Mesenteric fat pad (tissue), 1 donor: ENCODE results near the gene DCDC2. TPM values are rescaled to one million over a fixed set of nuclear protein-coding genes. Genes with fewer than 3 reads are reported as not detected.
"Not testable (repeated sequence)": the region's sequence is repeated elsewhere in the genome, so short reads cannot be mapped to it uniquely, and the experiment has no call there.

Experiments
- DNase-seq: peaks from one replicate; pipeline ENCODE4 v3.0.0-alpha.2; 2020; ENCODE audit warnings: low spot score
- total RNA-seq: library from RNA; stranded (reverse); fragmentation: NEBNext Ultra II Directional; extraction: Animal tissue kit (Norgen Biotek cat#: 25700); gene quantifications from one replicate; pipeline ENCODE4 v1.2.1, GENCODE V29; 2021
- donor health status: DM: yes; HTN: yes; CAD: no.

Gene DCDC2
- total RNA-seq, 1 donor from 2014 or later = not detected

DNA sequence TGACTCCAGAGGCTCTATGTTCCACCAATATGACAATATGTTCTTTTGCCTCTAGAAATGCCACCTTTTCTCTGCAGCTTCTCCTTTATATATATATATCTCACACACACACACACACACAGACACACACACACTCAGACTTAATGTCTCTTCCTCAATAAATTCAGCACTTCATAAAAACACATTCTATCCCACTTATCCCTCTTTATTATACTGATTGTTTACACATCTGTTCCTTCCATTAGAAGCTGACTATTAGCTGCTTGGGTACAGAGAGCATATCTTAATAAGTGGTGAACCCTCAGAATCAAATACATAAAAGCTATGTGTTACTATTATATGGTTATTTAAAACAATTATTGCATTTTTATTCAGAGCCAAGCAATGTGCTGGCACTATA, 208.6 kb downstream of the DCDC2 start:
- DNase-seq = no peak

- no peak for DNase-seq
These were observed 209.2 kb downstream of the DCDC2 start for GRCh38 chr6:24148684-24149083.

GRCh38 chr6:24148154-24148570, 209.7 kb downstream of the DCDC2 start:
- no peak for DNase-seq

DNA sequence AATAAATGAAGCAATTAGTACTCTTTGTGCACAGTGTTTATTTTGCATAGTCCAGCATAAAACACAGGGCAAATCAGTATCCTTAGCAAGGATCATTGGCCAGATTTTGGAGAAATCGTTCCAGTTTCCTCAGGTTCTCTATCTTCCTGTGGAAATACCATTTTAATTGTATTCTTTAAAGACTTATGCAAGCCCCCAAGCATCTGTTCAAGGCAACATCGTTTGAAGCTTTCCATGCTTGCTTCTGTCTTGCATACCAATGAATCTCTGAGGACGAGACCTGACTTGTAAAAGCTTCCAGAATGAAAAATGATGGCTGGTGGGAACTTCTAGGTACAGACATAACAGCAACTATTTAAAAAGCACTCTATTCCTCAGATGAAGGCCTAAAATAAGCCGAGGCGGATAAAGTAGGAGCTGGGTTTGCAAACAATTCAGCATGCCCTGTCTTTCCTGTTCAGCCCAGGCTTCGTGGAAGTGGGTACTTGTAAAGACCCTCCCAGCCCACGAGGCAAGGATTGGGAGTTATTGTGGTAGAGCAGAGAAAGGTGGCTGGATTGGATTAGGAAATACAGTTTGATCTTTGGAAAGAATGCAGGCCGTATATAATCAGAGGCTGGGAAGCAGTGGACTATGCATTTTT, 210.2 kb downstream of the DCDC2 start:
- DNase-seq = no peak

GRCh38 chr6:24146871-24147270, 211.0 kb downstream of the DCDC2 start:
- no peak for DNase-seq

DNA sequence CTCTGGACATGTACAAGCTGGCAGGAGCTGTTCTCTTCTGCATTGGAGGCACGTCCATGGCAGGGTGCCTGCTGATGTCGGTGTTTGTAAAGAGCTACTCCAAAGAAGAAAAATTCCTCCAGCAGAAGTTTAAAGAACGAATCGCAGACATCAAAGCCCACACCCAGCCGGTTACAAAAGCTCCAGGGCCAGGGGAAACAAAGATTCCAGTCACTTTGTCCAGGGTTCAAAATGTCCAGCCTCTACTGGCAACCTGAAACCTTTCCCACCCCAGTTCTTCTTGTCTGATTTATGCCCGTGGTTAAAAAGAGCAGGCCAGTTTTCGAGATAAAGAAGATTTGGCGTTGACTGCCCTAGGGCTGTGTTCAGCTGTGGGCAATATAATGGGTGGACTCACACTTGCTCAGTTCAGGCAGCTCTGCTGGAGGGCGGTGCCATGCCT, 212.1 kb downstream of the DCDC2 start:
- no peak for DNase-seq

DNA sequence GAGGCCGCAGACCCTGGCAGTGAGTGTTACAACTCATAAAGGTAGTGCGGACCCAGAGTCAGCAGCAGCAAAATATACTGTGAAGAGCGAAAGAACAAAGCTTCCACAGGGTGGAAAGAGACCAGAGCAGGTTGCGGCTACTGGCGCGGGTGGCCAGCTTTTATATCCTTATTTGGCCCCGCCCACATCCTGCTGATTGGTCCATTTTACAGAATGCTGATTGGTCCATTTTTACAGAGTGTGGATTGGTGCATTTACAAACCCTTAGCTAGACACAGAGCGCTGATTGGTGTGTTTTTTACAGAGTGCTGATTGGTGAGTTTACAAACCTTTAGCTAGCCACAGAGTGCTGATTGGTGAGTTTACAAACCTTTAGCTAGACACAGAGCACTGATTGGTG, 215.1 kb downstream of the DCDC2 start:
- not testable (repeated sequence) for DNase-seq

DNA sequence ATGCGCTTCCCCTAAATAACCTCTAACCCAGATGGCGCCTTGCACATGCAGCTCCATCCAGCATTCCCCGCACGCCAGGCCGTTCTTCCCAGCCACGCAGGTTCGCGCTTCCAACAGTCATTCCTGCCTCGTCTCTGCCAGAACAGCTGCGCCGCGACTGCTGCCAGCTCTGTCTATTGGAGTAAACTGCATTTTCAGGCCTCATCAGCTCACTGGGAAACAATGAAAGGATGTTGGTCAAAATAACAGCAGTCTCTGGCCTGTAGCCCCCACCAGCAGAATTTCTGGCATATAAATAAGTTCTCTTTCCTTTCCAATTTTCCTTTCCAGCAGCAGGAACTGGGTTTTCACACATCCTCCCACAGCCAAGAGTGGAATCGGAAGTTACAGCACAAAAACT, 217.3 kb downstream of the DCDC2 start:
- no peak for DNase-seq

DNA sequence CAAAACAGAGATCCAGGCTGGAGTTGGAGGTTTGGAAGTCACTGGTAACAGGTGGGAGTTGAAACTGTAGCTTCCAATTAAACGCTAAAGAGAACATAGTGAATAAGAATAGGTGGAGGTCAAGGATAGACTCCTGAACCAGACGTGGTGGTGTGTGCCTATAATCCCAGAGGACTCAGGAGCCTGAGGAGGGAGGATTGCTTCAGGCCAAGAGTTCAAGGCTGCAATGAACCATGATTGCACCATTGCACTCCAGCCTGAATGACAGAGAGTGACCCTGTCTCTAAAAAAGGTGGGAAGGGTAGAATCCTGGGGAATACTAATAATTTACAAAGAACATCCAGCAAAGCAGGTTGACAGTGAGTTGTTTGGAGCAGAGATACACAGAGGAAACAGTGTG, 218.2 kb downstream of the DCDC2 start:
- no peak for DNase-seq

GRCh38 chr6:24139080-24139479, 218.8 kb downstream of the DCDC2 start:
- no peak for DNase-seq

GRCh38 chr6:24131751-24132150, 226.1 kb downstream of the DCDC2 start:
- DNase-seq = no peak

GRCh38 chr6:24127316-24127715, 230.5 kb downstream of the DCDC2 start:
- no peak for DNase-seq

GRCh38 chr6:24126586-24127192, 231.2 kb downstream of the DCDC2 start:
- DNase-seq = no peak

DNA sequence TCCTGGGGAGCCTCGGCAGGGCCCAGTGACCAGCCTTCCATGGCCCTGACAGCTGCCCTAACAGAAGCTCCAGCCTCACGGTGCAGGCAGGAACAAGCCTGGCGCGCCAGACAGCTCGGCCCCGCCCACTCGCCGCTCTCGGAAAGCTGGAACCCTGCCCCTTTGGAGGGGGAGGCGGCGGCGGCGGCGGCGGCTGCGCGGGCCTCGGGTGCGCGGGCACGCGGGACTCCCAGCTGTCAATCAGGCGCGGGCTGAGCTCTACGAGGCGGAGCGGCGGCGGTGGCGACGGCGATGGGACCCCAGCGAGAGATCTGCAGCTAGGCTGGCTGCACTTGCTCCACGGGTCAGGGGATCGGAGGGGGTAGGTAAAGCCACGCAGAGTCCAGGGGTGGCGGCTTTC, 231.9 kb downstream of the DCDC2 start, which contains the start of gene NRSN1:
Gene NRSN1 (plus strand): TSS at position 236 of the 400 bp plus-strand sequence. CDS start 8,113 bp downstream, outside the sequence.
- DNase-seq = no peak

DNA sequence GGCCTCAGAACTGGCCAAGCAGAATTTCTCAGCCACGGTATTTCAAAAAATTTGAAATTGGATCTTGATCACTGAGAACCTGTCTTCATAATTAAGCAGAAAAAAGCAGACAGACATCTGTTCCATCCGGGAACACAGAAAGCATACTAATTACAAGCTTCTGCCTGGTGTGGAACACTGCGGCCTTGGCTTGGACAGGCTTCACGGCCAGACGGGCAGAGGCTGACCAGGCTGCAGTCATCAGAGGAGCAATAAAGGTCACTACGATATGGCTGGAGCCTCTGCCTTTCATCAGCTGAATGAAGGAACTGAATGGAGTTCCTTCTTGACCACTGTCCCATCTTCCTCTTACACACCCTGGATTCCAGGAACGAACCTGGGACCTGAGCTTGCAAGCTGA, 235.7 kb downstream of the DCDC2 start:
- DNase-seq = no peak

Other genes starting within 250 kb of the DCDC2 start
- gene NRSN1, start 231.8 kb downstream of the DCDC2 start, total RNA-seq = not detected
- gene MRS2, start 44.9 kb upstream of the DCDC2 start, total RNA-seq = 20.6 TPM
- gene GPLD1, start 131.5 kb upstream of the DCDC2 start, total RNA-seq = 11.0 TPM
- 11.5 TPM for gene ALDH5A1, start 136.9 kb upstream of the DCDC2 start, total RNA-seq